DMS53 treated with DMSO at 0.1 percent for 48 hours (cell line): Measurements from ENCODE around the gene NRXN3.

ENCODE experiments used
- DNase-seq: peaks from one replicate; lab custom pipeline; 2025; ENCODE audit not compliant: unreplicated experiment; lab: John Stamatoyannopoulos, UW

NRXN3 gene

GRCh38 chr14:79180656-79181055, 1010.5 kb downstream of the NRXN3 start:
- DNase-seq: no peak

DNA sequence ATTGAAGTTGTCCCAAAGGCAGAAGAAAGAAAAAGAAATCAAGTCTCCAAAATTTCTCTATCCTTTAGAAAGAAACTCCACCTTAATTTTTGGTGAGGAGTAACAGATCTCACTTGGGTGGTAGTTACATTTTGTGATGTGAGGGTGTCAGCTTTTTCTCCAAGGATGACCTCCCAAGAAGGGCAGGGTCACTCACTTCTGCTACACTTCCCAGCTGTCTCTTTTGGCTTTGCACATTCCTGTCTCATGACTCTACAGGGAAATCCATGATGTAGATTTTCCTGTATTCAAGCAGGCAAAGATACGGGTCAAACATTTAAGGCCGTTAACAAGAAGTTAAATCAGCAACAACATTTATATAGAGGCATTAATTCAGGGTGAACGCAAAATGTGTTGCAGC, 1016.4 kb downstream of the NRXN3 start:
- DNase-seq: no peak

GRCh38 chr14:79193689-79194477, 1023.7 kb downstream of the NRXN3 start:
- no peak for DNase-seq

- no peak for DNase-seq
Observed at GRCh38 chr14:79196216-79196615, 1026.0 kb downstream of the NRXN3 start.

- DNase-seq: no peak
Observed at GRCh38 chr14:79197516-79197915, 1027.3 kb downstream of the NRXN3 start.

- DNase-seq: no peak
Observed at GRCh38 chr14:79199217-79199616, 1029.0 kb downstream of the NRXN3 start.

DNA sequence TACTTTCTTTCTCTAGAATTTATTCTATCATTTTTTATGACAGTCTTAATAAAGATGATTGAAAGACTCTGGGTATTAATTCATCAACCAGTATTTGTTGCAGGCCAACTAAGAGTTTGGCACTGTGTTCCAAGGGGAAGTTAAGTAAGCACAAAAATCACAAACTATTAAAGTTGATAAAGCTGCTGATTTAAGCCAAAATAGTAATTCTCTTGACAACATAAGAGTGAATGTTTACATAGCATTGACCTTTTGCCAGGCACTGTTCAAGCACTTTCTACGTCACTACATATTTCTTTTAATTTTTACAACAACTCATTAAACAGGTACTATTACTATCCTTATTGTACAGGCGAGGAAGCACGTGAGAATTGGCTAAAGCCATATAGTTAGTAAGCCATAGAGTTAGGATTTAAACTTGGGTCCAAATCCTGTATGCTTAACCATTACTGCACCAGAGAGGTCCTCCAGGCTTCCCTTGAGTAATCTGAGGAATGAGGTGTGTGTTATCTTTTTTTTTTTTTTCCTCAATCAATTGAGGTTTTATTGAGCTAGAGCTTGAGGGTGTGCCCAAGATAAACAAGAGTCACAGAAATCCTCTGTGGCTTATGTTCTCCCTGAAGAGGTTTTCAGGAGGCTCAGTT, 1031.5 kb downstream of the NRXN3 start:
- DNase-seq: no peak

DNA sequence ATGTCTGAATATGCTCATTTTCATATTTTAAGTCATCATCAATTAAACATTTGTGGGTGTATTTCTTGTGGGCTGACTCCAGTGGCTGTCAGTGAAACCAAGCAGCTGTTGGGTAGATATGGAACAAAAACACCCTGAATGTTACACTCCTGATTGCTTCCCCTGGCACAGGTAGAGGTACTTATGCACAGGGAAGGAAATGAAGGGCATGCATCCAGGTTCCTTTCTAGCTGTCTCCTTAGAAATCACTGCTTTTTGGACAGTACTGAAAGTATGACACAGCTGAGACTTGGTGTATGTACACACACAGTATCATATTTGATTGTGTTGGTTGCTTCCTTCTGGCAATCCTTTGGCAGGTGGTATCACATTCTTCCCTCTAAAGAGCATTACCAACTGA, 1034.4 kb downstream of the NRXN3 start:
- no peak for DNase-seq

GRCh38 chr14:79209418-79209817, 1039.2 kb downstream of the NRXN3 start:
- DNase-seq: no peak

DNA sequence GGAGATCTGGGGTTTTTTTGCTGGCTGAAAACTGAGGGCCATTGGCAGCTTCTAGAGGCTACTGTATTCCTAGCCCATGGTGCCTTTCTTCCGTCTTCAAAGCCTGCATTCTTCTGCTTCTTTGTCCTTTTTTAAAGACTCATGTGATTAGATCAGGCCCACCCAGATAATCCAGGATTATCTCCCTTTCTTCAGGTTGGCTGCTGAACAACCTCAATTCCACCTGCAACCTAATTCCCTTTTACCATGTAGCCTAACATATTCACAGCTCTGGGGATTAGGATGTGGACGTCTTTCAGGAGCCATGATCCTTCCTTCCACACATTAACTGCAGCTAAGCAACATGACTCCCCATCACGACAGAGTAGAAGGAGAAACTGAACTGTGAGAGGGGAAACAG, 1055.6 kb downstream of the NRXN3 start:
- no peak for DNase-seq

DNA sequence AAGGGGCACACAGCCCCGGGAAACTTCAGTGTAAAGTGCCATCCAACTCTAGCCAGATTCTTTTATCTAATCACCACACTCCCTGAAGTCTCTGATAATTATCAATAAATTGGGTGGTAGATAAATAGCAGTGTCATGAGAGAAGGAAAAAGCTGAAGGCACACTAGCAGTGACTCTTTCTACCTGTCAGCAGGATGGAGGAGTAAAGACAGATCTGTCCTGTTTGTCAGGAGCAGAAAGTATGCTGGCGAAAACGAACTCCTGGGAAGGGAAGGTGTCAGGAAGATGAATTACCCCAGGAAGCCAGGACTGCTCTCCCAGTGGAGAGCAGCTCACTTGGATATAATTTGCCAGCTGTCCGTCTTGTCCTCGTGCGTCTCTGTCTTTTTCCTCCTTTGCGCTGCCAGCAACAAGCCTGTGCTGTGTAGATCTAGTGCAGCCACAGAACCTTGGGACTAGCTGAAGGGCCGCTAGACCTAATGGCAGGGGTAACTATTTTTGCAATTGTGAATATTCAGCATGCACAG, 1059.3 kb downstream of the NRXN3 start:
- DNase-seq: no peak

DNA sequence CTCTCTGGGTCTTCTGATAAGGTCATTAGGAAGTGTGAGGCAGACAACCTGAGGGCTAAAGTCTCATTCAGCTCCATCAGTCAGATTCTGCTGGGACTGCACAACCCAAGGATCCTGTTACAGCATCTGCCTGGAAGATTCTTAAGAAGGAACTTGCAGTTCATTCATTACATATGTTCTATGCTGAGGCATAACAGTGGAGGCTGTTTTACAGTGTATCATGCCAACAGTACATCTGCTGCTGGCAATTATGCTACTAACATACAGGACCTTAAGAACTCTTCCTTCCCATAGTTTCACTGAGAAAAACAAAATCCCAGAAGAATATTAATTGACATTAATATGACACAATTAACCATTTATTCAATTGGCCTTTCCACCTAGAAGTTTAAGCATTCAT, 1072.5 kb downstream of the NRXN3 start:
- no peak for DNase-seq

- no peak for DNase-seq
Observed at GRCh38 chr14:79246173-79246572, 1076.0 kb downstream of the NRXN3 start.

DNA sequence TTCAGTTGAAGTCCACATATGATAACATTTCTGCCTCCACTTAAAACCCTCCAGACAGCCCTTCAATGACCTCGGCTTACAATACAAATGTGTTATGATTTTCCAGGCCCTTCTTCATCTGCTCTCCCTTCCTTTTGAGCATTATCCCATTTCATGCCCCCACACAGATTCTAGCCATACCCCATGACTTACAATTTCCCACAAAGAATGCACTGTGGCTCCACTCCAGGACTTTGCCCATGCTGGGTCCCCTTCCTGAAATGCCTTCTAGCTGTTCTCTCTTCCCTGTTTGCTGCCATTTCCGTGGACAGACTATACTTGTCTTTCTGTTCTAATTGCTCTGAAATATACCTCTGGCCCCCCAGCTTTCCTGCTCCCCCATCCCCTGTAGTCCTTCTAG, 1078.0 kb downstream of the NRXN3 start:
- no peak for DNase-seq

- no peak for DNase-seq
Observed at GRCh38 chr14:79248771-79249170, 1078.6 kb downstream of the NRXN3 start.

DNA sequence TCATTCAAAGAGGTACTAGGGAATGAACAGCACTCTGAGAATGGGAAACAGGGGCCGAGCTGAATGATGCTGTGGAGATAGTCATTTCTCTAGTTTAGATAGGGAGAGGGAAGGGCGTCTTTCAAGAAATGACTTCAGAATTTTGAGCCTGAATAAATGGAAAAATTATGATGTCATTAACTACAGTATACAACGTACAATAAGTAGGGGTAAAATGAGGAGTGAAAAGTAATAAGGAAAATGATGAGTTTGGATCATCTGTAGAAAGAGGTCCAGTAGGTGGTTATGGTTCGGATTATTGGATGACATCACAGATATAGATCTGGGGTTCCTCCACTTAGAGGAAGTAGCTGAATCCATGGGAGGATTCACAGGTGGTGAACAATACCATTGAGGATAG, 1081.1 kb downstream of the NRXN3 start:
- no peak for DNase-seq

- no peak for DNase-seq
Observed at GRCh38 chr14:79253576-79253975, 1083.4 kb downstream of the NRXN3 start.

- no peak for DNase-seq
Observed at GRCh38 chr14:79254069-79254775, 1084.0 kb downstream of the NRXN3 start.

DNA sequence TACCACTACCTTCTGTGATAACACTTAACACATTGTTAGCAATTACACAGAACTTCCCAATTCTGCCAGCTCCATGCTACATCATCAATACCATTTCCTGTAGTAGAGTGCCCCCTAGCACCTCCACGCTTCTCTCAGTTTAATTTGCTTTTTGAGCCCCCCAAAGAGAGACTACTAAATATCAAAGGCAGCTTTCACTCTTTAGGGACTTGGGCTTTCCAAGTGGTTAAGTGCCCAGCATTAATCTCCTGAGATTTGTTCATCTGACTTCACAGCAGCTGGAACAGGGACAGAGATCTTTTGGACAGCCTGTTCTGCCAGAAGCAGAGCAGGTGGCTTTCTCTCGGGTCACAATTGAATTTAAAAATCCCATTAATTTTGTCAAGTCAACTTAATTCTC, 1086.2 kb downstream of the NRXN3 start:
- no peak for DNase-seq

DNA sequence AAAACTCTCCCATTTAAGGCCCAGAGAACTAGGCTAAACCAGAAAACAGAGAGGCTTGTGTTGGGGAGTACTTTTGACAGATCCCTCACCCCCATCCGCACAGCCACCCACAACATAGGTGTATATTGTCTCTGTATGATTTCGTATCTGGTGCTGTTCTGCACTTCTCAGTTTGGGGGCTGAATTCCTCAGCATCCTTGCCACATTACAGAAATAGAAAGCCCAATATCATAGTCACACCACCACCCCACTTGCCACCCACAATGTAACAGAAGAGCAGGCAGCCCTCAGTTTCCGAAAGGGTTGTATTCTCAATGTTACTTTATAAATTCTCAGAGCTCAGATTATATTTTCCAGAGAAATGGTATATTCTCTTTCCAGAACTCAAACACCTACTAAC, 1090.2 kb downstream of the NRXN3 start:
- DNase-seq: no peak

DNA sequence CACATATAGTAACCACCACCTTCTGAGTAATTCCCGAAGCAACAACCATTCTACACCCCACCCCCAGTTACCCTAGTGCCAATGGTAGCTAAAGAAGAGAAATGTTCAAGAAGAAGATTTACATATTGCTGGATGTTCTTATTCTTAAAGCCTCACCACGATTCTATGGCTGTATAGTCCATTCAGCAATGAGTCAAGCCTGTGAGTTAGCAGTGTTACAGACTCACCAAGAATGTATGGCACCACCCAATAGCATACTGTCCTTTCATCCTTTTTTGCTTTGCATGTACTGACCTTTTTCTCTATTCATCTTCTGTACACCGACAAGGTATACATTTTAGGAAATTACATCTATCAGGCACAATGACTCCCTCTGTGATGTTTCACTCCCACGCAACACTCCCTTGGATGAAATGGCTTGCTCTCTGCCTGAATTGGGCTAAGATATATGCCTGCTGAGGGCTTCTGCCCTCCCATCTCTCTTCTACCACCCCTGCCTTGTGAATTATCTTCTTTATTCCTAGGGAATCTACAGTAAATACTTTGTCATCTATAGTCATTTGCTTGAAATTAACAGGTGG, 1095.3 kb downstream of the NRXN3 start:
- no peak for DNase-seq

DNA sequence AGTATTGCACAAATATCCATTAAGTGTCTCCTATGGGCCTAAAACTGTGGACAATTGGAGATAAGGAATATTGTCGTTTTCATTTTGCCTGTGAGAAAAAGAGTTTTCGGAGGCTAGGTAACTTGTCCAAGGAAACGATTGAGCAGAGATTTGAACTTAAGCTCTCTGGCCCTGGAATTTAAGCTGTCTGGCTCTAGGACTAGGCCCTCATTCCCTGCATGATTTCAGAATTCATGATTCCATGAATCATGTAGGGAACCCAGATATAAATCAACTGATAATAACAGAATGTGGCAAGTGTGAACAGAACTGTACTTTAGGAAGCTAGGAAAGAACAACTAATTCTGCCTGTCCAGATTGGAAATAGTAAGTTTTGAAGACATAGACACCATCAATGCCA, 1100.2 kb downstream of the NRXN3 start:
- DNase-seq: no peak
